GM13976 (cell line): Measurements from ENCODE around the gene BNIP3.

Experiments used
- DNase-seq: peaks from one replicate; pipeline ENCODE4 v3.0.0; 2012; ENCODE audit warnings: low spot score
- in situ Hi-C: fragments of 300-500 bp; cut with MboI; formaldehyde crosslinking; loops from one replicate; pipeline ENCODE4 v1.12.0; 2022; ENCODE audit warnings: low sequenced_read_pairs, mixed read lengths, inconsistent platforms; ENCODE audit not compliant: unreplicated experiment
- TF ChIP-seq, protein P1 (sequence below): IDR thresholded peaks from 2 replicates; pipeline ENCODE4 v1.5.1; 2012; ENCODE audit warnings: borderline replicate concordance, mild to moderate bottlenecking; ENCODE audit not compliant: insufficient read depth; ENCODE audit errors: extremely low read depth, missing control alignments, control extremely low read depth

BNIP3 gene

DNA sequence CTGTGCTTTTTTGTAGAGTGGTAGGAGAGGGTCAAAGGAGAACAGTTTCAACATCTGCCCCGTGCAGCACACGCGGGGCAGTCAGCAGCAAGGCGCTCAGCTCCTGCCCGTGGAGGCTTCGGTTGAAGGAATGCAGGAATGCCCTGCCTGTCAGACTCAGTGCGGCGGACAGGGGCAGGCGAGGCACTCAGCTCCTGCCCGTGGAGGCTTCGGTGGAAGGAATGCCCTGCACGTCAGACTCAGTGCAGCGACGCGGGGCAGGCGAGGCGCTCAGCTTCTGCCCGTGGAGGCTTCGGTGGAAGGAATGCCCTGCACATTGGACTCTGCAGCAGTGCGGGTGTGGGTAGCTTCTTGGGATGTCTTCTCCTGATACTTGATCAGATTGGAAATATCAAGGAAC, 43.9 kb downstream of the BNIP3 start:
- TF ChIP-seq, protein P1, sequence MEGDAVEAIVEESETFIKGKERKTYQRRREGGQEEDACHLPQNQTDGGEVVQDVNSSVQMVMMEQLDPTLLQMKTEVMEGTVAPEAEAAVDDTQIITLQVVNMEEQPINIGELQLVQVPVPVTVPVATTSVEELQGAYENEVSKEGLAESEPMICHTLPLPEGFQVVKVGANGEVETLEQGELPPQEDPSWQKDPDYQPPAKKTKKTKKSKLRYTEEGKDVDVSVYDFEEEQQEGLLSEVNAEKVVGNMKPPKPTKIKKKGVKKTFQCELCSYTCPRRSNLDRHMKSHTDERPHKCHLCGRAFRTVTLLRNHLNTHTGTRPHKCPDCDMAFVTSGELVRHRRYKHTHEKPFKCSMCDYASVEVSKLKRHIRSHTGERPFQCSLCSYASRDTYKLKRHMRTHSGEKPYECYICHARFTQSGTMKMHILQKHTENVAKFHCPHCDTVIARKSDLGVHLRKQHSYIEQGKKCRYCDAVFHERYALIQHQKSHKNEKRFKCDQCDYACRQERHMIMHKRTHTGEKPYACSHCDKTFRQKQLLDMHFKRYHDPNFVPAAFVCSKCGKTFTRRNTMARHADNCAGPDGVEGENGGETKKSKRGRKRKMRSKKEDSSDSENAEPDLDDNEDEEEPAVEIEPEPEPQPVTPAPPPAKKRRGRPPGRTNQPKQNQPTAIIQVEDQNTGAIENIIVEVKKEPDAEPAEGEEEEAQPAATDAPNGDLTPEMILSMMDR = no peak
- DNase-seq = no peak
- in situ Hi-C loops = no loop called here

DNA sequence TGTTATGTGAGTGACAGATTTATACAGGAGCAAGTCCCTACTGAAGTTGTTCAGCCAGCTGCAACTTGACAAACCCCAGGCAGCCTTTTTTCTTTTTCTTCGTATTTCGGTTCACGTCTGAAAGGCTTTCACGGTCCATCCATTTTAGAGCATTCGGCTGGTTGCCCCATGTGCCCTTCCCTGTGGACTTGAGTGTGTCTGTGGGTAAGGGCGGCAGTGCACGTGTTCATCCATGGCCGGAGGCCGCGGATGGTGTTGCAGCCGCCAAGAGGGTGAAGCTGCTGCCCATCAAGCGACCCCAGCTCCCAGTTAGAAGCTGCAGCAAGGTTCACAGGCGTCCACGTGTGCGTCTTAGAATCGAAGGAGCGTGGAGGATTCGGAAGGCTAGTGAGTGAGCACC, 45.0 kb downstream of the BNIP3 start:
- no peak for DNase-seq
- TF ChIP-seq, protein P1 = no peak
- in situ Hi-C loops = no loop called here

DNA sequence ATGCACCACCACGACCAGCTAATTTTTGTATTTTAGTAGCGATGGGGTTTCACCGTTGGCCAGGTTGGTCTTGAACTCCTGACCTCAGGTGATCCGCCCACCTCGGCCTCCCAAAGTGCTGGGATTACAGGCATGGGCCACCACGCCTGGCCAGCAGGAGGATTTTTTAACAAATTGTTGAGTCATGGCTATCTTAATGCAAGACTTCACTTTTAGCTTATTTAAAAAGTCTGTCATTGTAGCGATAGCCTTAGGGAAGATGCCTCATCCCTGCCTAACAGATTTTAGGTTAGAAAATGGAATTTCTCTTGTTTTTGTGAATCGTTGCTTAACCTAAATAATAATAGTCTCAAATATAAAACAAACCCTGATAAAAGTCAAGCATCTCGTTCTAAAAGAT, 45.4 kb downstream of the BNIP3 start:
- TF ChIP-seq, protein P1 = no peak

DNA sequence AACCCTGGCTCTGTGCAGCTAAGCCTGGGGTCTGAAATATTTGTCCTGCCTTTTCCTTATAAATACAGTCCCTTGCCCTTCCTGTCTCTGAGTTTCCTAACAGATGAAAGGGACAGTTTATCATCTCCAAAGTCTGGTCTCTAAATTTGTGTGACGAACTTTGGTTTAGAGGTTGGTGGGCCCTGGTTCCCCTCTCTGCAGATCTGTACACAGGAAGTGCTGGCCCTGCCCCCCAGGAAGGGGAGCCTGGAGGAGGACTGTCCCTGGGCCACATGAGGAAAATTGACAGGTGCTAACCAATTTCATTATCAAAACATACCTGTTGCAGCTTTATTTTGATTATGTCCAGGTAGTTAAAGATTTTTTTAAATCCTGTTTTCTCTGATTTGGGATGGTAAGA, 46.5 kb downstream of the BNIP3 start:
- TF ChIP-seq, protein P1 = no peak
- in situ Hi-C loops = no loop called here
- DNase-seq = no peak

More for the DNA sequence above, 45.4 kb downstream of the BNIP3 start:
- in situ Hi-C loops = no loop called here
- DNase-seq = no peak

DNA sequence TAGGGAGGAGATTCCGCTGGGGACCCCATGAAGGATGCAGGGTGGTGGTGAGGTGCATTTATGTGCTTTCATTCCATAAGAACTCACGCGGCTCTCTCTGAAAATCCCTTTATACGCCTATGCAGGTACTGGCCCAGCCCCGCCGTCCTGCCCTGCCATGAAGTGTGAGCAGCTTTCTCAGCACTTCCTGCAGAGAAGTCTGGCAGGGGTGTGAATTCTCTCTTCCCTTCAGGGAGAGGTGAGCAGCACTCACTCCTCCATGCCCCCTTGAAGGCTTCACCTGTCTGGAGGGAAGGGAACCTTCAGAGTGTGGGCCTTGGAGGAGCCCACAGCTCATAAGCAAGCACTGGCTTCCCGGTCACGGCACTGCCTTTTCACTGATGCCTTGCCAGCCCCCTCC, 47.0 kb downstream of the BNIP3 start:
- TF ChIP-seq, protein P1 = no peak
- in situ Hi-C loops = no loop called here
- DNase-seq = no peak

DNA sequence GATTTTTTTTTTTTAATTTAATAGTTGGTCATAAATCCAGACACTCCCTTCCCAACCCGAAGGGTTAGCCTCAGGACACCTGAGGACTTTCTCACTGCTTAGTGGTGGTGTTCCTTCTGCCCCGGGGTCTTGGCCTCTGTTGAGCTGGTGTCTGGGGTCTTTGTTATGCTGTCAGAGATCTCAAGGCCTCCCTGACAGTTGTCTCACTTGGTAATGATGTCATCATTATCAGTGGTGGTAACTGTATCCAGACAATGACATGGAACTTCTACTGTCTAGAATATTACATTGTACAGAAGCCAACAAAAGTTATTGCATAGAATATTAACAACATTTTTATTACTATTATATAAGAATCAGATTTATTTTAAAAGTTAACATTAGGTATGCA, 48.0 kb downstream of the BNIP3 start:
- no peak for DNase-seq
- in situ Hi-C loops = no loop called here
- TF ChIP-seq, protein P1 = no peak
